ENCODE measurements around the gene FBXO17. TPM values are rescaled to one million over a fixed set of nuclear protein-coding genes. Genes with fewer than 3 reads are reported as not detected.
A peak's percentile ranks its signal among the peaks of the same experiment; 100 is the strongest.
"Not testable (repeated sequence)": the region's sequence is repeated elsewhere in the genome, so short reads cannot be mapped to it uniquely, and the experiment has no call there.

FBXO17 gene
- total RNA-seq, 1 donor from 2014 or later: not detected

GRCh38 chr19:38949580-38950367, 25.8 kb downstream of the FBXO17 start:
- no peak overlapping the region for H3K27ac Mint-ChIP-seq
- H3K36me3 Mint-ChIP-seq (ENCODE audit: low read depth): no peaks in the 10 kb centered on the region
- peak overlapping the region; percentile 37 for H3K4me3 Mint-ChIP-seq (ENCODE audit: low read depth)
- H3K4me1 Mint-ChIP-seq (ENCODE audit: low read depth): peaks cover 11% of the 10 kb centered on the region
- intact Hi-C loops (cut with micrococcal nuclease): no loop called here
- H3K9me3 Mint-ChIP-seq: no peaks in the 10 kb centered on the region
- DNase-seq (ENCODE audit: low spot score): peak; percentile 79
- peaks cover 12% of the 10 kb centered on the region for H3K27me3 Mint-ChIP-seq (ENCODE audit: low read depth)

- DNase-seq (ENCODE audit: low spot score): no peak
- Mint-ChIP-seq H3K4me3 (ENCODE audit: low read depth) (no peak overlapping the region), H3K27ac (no peak overlapping the region), H3K27me3 (ENCODE audit: low read depth) (peaks cover 5% of the 10 kb centered on the region), H3K36me3 (ENCODE audit: low read depth) (no peaks in the 10 kb centered on the region), H3K4me1 (ENCODE audit: low read depth) (peaks cover 5% of the 10 kb centered on the region), H3K9me3 (no peaks in the 10 kb centered on the region)
- intact Hi-C loops (cut with micrococcal nuclease): no loop called here
Measured at GRCh38 chr19:38946229-38947010, 29.1 kb downstream of the FBXO17 start.

- no peak overlapping the region for H3K27ac Mint-ChIP-seq
- intact Hi-C loops (cut with micrococcal nuclease): no loop called here
- peaks cover 6% of the 10 kb centered on the region for H3K4me1 Mint-ChIP-seq (ENCODE audit: low read depth)
- H3K36me3 Mint-ChIP-seq (ENCODE audit: low read depth): no peaks in the 10 kb centered on the region
- no peak for DNase-seq (ENCODE audit: low spot score)
- H3K27me3 Mint-ChIP-seq (ENCODE audit: low read depth): peaks cover 7% of the 10 kb centered on the region
- no peak overlapping the region for H3K4me3 Mint-ChIP-seq (ENCODE audit: low read depth)
- H3K9me3 Mint-ChIP-seq: no peaks in the 10 kb centered on the region
Measured at GRCh38 chr19:38945562-38946228, 29.8 kb downstream of the FBXO17 start.

DNA sequence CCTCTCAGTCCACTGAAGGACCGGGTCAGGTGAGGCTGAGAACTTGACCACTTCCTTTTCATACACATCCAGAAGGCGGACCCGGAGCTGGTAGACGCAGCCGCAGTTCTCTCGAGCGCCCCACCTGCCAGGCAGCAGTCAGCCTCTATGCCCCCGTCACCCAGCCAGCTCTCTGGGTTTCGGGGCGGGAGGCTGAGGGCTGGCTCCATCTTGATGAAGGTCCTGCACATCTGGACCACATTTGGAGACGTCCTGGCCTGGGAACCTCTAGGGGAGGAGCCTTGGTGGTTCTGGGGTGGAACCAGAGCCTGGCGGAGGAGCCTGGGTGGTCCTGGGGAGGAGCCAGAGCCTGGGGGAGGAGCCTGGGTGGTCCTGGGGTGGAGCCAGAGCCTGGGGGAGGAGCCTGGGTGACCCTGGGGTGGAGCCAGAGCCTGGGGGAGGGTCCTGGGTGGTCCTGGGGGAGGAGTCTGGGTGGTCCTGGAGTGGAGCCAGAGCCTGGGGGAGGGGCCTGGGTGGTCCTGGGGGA, 30.5 kb downstream of the FBXO17 start:
- no peak overlapping the region for H3K4me3 Mint-ChIP-seq (ENCODE audit: low read depth)
- no peak for DNase-seq (ENCODE audit: low spot score)
- intact Hi-C loops (cut with micrococcal nuclease): no loop called here
- H3K27me3 Mint-ChIP-seq (ENCODE audit: low read depth): peaks cover 12% of the 10 kb centered on the region
- no peak overlapping the region for H3K27ac Mint-ChIP-seq
- H3K4me1 Mint-ChIP-seq (ENCODE audit: low read depth): peaks cover 5% of the 10 kb centered on the region
- no peaks in the 10 kb centered on the region for H3K9me3 Mint-ChIP-seq
- H3K36me3 Mint-ChIP-seq (ENCODE audit: low read depth): no peaks in the 10 kb centered on the region

DNA sequence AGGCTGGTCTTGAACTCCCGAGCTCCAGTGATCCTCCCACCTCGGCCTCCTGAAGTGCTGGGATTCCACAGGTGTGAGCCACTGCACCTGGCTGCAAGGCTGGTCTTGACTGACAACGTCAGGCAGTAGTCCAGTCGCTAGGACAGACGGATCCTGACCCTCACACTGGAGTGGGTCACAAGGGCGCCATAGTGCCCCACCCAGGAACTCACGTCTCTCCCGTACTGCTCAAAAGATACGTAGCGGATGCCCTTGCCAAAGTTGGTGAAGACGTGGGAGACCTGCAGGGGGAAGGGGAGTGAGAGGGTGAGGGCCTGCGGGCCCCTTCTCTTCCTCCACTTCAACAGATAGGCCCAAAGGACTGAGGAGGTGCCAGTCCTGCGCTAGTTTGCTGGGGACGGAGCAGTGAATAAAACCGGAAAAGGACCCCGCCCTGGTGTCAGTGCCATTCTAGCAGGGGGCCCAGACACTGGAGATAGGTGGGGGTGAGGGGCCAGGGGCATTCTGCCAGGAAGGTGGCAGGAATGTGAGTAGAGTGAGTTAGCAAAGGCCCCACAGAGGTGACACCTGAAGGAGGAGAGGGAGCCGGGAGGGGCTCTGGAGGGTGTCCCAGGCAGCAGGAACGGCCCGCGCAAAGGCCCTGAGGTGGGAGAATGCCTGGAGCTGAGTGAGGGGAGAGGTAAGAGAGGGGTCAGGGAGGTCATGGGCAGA, 32.9 kb downstream of the FBXO17 start:
- Mint-ChIP-seq H3K4me3 (ENCODE audit: low read depth) (no peak overlapping the region), H3K9me3 (no peaks in the 10 kb centered on the region), H3K27me3 (ENCODE audit: low read depth) (peaks cover 17% of the 10 kb centered on the region), H3K4me1 (ENCODE audit: low read depth) (peaks cover 5% of the 10 kb centered on the region), H3K27ac (no peak overlapping the region), H3K36me3 (ENCODE audit: low read depth) (no peaks in the 10 kb centered on the region)
- intact Hi-C loops (cut with micrococcal nuclease): no loop called here
- no peak for DNase-seq (ENCODE audit: low spot score)

- no peaks in the 10 kb centered on the region for H3K9me3 Mint-ChIP-seq
- intact Hi-C loops (cut with micrococcal nuclease): no loop called here
- peaks cover 5% of the 10 kb centered on the region for H3K4me1 Mint-ChIP-seq (ENCODE audit: low read depth)
- H3K4me3 Mint-ChIP-seq (ENCODE audit: low read depth): no peak overlapping the region
- H3K27me3 Mint-ChIP-seq (ENCODE audit: low read depth): peaks cover 17% of the 10 kb centered on the region
- no peak overlapping the region for H3K27ac Mint-ChIP-seq
- no peak for DNase-seq (ENCODE audit: low spot score)
- H3K36me3 Mint-ChIP-seq (ENCODE audit: low read depth): no peaks in the 10 kb centered on the region
Measured at GRCh38 chr19:38941979-38942378, 33.6 kb downstream of the FBXO17 start.

GRCh38 chr19:38941466-38941865, 34.1 kb downstream of the FBXO17 start:
- peaks cover 17% of the 10 kb centered on the region for H3K27me3 Mint-ChIP-seq (ENCODE audit: low read depth)
- H3K4me3 Mint-ChIP-seq (ENCODE audit: low read depth); H3K27ac Mint-ChIP-seq; H3K4me1 Mint-ChIP-seq (ENCODE audit: low read depth); H3K36me3 Mint-ChIP-seq (ENCODE audit: low read depth); intact Hi-C loops (cut with micrococcal nuclease); H3K9me3 Mint-ChIP-seq; DNase-seq (ENCODE audit: low spot score): not testable (repeated sequence)

DNA sequence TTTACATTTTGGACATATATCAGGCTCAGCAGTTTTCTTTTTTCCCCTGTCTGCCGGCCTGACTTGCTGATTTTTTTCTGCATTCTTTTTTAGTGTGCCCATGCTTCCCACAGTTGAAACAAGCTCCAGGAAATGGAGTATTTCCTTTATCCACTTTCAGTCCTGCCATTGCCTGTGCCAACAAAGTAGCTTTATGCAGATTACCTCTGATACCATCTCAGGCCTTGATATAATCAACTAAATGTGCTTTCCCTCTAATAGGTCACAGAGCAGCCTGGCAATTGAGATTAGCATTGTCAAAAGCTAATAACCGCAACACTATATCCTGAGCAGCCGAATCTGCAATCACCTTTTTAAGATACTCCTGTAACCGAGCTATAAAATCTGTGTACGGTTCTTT, 35.6 kb downstream of the FBXO17 start:
- DNase-seq (ENCODE audit: low spot score): no peak
- intact Hi-C loops (cut with micrococcal nuclease): no loop called here
- Mint-ChIP-seq H3K27me3 (ENCODE audit: low read depth) (peaks cover 17% of the 10 kb centered on the region), H3K9me3 (peaks cover 2% of the 10 kb centered on the region), H3K27ac (no peak overlapping the region), H3K4me3 (ENCODE audit: low read depth) (no peak overlapping the region), H3K4me1 (ENCODE audit: low read depth) (peaks cover 5% of the 10 kb centered on the region), H3K36me3 (ENCODE audit: low read depth) (peaks cover 11% of the 10 kb centered on the region)

DNA sequence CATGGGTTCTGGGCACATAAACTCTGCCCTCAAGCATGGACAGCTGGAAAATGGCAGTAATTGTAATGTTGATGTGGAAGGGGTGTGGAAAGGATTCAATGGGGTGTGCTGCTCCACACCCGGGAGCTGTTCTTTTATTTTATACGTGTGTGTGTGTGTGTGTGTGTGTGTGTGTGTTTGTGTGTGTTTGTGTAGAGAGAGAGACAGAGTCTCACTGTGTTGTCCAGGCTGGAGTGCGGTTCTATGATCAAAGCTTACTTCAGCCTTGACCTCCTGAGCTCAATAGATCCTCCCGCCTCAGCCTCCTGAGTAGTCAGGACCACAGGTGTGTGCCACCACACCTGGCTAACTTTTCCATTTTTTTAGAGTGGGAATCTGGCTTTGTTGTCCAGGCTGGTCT, 42.0 kb downstream of the FBXO17 start:
- peak overlapping the region; percentile 94 for H3K4me3 Mint-ChIP-seq (ENCODE audit: low read depth)
- intact Hi-C loops (cut with micrococcal nuclease): loop anchor here (5.0 kb wide), 1 partner anchor 201 kb away; no protein-coding TSS in a partner anchor
- DNase-seq (ENCODE audit: low spot score): no peak
- H3K36me3 Mint-ChIP-seq (ENCODE audit: low read depth): peaks cover 45% of the 10 kb centered on the region
- H3K4me1 Mint-ChIP-seq (ENCODE audit: low read depth): peaks cover 24% of the 10 kb centered on the region
- peaks cover 8% of the 10 kb centered on the region for H3K9me3 Mint-ChIP-seq
- no peak overlapping the region for H3K27ac Mint-ChIP-seq
- H3K27me3 Mint-ChIP-seq (ENCODE audit: low read depth): peaks cover 4% of the 10 kb centered on the region

- Mint-ChIP-seq H3K27ac (no peak overlapping the region), H3K36me3 (ENCODE audit: low read depth) (peaks cover 46% of the 10 kb centered on the region)
Measured at GRCh38 chr19:38932425-38933179, 42.9 kb downstream of the FBXO17 start.

GRCh38 chr19:38931521-38931793, 44.1 kb downstream of the FBXO17 start:
- peak overlapping the region; percentile 94 for H3K4me3 Mint-ChIP-seq (ENCODE audit: low read depth)
- H3K9me3 Mint-ChIP-seq: peaks cover 8% of the 10 kb centered on the region
- intact Hi-C loops (cut with micrococcal nuclease): loop anchor here (1.0 to 5.0 kb wide), 2 partner anchors 100 to 199 kb away; partner anchors contain the start of gene ECH1
- no peaks in the 10 kb centered on the region for H3K27me3 Mint-ChIP-seq (ENCODE audit: low read depth)
- H3K4me1 Mint-ChIP-seq (ENCODE audit: low read depth): peaks cover 29% of the 10 kb centered on the region
- peaks cover 46% of the 10 kb centered on the region for H3K36me3 Mint-ChIP-seq (ENCODE audit: low read depth)
- H3K27ac Mint-ChIP-seq: peak overlapping the region; percentile 97
- DNase-seq (ENCODE audit: low spot score): no peak

More at GRCh38 chr19:38932425-38933179, 42.9 kb downstream of the FBXO17 start:
- intact Hi-C loops (cut with micrococcal nuclease): loop anchor here (5.0 kb wide), 1 partner anchor 200 kb away; no protein-coding TSS in a partner anchor
- Mint-ChIP-seq H3K27me3 (ENCODE audit: low read depth) (no peaks in the 10 kb centered on the region), H3K4me1 (ENCODE audit: low read depth) (peaks cover 29% of the 10 kb centered on the region), H3K9me3 (peaks cover 8% of the 10 kb centered on the region), H3K4me3 (ENCODE audit: low read depth) (peak overlapping the region; percentile 94)
- DNase-seq (ENCODE audit: low spot score): no peak
